Left colon (tissue), 2 donors: ENCODE measurements around the gene REEP1. TPM values are rescaled to one million over a fixed set of nuclear protein-coding genes. Genes with fewer than 3 reads are reported as not detected.
"Not testable (repeated sequence)": the region's sequence is repeated elsewhere in the genome, so short reads cannot be mapped to it uniquely, and the experiment has no call there.

Source experiments
- ATAC-seq: fragments of 200-7000 bp; cut with Tn5 transposase; one replicate; pipeline ENCODE4 v1.9.1; 2020; ENCODE audit warnings: mild to moderate bottlenecking, moderate library complexity
- DNase-seq, 2 donors: peaks; one replicate each; pipeline ENCODE4 v3.0.0-alpha.2; 2020
- intact Hi-C, 2 donors: fragments of 100-400 bp; cut with DNase I in 1 of 2; cut with micrococcal nuclease in 1 of 2; formaldehyde crosslinking; loops; one replicate each; pipeline versions ENCODE4 v1.11.2 to v1.14.0; 2022; cut with DNase I, micrococcal nuclease
- total RNA-seq, 2 donors: library from RNA; stranded (reverse); fragmentation: NEBNext Ultra II Directional; extraction: Animal tissue kit (Norgen Biotek cat#: 25700); gene quantifications; one replicate each; pipeline ENCODE4 v1.2.1, GENCODE V29; 2021
- donor health status: DM: no; HTN: no; CAD: no.
- donor health status: DM: yes; HTN: yes; CAD: no.

The REEP1 gene
- total RNA-seq, 2 donors from 2014 or later, result 4.2 to 7.1 TPM

DNA sequence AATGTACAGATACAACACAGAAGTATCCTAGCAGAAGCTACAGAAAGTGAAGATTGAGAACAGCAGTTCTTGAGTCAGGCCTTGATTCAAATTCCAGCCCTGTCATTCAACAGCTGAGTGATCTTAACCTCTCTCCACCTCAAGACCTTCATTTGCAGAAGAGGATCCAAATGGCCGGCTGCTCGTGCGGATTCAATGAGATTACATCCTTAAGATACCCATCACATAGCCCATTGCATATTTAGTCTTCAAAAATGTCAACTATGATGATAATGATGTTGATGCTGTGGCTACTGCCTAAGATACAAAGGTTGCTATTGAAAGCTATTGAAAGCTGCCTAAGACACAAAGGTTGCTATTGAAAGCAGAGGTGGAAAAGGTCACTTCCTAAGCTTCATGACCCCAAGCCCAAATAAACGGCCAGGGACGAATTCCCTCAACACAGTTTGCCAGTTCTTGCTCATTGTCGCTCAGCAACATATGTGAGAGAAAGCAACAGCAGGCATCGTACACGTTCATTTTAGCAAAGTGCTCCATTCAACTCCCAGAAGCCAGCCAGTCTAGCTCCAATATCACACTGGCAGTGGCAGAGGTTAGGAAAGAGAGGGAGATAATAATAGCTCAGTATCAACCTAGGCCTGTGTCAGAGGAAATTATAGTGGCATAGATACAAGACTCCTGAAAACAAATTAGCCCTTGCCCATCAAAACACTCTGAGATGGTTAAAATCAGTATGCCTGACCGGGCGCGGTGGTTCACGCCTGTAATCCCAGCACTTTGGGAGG, 102.0 kb downstream of the REEP1 start:
- ATAC-seq, result no peak
- DNase-seq, result no peak
- intact Hi-C loops, result no loop called here

DNA sequence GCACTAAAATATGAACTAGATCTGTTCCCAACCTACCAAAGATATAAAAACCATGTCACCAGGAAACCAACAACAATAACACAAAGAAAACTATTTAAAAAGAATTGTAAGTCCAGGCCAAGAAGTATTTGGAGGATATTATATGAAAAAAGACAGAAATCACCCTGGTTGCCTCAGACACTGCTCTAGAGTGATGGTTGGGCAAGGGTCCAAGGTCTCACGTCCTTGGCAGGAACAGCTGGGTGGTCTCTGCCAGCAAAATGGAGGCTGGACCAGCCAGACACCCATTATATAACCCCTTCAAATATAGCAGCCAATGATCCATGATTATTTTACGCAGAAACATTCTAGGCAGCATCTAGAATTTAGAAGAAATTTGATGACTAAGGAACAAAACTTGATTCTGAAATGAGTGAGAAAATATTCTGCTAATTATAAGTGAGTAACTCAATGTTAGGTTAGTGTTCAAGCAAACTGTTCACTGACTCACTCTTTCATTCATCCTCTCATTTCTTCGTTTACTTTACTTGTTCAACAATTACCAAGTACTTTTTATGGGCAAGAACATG, 102.8 kb downstream of the REEP1 start:
- intact Hi-C loops, result no loop called here
- no peak for DNase-seq
- ATAC-seq, result no peak

DNA sequence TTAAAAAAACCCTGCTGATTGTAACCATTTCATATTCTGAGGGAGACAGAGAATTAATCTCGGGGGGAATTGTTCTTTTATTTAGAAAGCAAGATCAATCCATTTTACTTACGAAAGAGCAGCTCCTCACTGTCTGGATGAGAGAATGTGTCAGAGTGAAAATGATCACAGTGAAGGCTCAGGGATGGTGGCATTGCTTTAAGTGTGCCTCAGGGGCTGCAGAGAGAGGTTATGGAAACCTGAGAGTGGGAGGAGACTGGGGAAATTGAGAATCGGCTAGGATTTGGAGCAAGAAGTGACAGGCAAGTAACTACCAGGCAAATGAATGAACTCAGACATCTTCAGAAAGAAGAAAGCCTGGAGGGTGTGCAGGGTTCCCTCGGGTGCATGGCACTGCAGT, 104.0 kb downstream of the REEP1 start:
- intact Hi-C loops, result no loop called here
- DNase-seq (no peak), ATAC-seq (no peak)

DNA sequence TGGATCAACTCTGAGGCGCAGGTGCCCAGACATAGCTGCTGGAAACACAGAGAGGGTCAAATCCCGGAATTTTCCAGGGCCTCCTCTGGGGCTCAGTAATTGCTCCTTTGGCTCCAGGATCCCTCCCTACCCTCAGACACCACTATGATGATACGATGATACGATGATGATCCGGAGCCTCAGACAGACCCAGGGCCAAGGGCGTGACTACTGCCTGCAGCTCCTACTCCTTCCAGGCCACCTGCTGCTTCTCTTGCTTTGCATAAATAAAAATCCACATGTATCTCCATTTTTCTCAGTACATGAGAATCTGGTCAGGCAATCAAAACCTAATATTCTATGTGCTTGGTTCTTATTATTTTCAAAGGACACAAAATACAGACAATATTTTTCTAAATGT, 104.5 kb downstream of the REEP1 start:
- intact Hi-C loops, result no loop called here
- no peak for DNase-seq
- no peak for ATAC-seq

DNA sequence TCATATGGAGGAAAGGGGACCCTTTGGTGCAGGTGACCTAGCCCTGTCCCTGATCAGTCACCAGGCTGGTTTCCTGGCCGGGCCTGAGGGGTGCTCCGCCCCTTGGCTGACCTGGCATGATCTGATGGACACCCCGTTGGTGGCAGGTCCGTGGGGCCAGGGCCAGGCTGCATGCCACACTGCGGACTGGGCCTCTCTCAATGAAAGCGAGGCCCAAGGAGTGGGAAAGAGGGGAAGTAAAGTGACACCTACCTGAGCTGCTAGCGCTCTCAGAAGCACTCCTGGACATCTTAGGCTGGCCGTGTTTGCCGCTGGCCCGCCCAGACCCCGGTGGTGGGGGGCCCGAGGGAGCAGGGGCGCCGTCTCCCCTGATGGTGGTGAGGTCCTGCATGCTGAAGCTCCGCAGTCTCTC, 105.0 kb downstream of the REEP1 start:
- ATAC-seq, result no peak
- intact Hi-C loops, result no loop called here
- DNase-seq, result no peak

DNA sequence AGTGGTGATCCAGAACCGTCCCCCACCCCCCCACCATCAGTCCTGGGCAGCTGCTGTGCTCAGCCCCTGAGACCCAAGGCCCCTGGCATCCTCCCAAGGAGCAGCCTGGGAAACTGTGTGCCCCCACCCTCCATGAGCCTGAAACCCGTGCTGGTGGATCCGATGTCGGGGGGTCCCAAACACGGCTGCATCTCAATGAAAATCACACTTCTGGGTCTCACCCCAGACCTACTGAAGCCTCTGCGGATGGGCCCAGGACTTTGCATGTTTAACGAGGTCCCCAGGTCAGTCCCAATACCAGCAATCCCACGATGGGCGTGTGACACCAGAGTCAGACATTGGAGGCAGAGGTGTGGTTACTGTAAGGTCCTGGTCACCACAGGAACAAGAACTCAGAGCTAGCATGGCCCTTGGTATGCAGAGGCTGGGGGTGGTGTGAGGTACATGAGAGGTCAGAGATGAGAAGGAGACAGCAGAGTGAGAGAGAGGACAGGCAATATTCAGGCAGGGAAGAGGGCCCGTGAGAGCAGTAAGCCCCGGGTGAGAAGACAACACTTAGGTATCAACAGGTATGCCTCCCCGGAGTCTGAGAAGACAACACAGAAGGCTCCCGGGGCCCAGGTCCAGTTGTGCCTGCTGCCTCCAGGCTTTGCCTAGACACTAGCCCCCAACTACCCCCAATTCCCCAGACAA, 105.6 kb downstream of the REEP1 start:
- ATAC-seq, result no peak
- intact Hi-C loops, result no loop called here
- no peak for DNase-seq

DNA sequence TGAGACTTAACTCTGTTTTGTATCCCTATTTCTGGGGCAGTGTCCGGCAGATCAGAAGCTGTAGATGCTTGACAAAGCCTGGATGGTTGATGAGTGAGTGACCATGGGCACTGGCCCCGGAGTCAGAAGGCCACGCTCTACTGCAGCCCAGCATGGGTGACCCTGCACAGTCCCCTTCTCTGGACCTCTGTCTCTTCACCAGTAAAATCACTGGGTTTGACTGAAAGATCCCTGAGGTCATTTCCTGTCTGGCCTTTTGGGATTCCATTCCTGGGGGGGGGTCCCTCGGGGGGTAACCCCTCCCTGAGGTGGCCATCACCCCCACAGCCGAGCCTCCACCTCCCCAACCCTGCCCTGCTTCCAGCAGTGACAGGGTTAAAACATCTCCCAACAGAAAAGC, 106.5 kb downstream of the REEP1 start:
- DNase-seq (no peak), ATAC-seq (no peak)
- intact Hi-C loops, result no loop called here

DNA sequence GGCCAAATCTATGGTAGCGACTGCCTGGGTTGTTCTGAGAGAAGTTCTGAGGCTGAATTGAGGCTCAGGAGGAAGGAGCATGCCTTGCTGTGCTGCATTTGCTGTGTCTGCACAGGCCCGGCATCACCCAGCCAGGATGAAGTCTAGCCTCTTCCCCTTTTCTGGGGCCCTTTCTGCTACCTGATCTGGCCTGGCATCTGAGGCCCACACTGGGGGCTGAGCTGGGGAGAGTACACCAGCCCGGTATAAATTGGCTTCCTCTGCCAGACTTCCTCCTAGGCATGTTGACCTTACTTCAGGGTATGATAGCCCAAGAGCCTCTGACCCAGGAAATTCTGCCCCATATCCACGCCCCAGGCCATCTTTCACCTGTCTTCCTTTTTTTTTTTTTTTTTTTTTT, 108.2 kb downstream of the REEP1 start:
- DNase-seq, result no peak

DNA sequence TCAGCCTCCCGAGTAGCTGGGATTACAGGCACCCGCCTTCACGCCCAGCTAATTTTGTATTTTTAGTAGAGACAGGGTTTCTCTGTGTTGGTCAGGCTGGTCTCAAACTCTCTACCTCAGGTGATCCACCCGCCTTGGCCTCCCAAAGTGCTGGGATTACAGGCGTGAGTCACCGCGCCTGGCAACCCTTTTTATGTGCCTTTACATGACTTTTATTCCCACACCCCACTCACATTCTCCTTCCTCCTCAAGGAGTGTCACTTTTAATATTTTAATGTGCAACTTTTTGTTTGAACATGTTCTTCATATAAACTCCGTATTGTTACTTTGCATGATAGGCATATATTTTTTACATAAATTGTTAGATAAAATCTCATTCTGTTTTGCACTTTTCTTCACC, 108.9 kb downstream of the REEP1 start:
- intact Hi-C loops, DNase-seq: not testable (repeated sequence)
- peak; percentile 63 for ATAC-seq

More for the DNA sequence above, 108.2 kb downstream of the REEP1 start:
- ATAC-seq, result peak; percentile 68
- intact Hi-C loops, result no loop called here

DNA sequence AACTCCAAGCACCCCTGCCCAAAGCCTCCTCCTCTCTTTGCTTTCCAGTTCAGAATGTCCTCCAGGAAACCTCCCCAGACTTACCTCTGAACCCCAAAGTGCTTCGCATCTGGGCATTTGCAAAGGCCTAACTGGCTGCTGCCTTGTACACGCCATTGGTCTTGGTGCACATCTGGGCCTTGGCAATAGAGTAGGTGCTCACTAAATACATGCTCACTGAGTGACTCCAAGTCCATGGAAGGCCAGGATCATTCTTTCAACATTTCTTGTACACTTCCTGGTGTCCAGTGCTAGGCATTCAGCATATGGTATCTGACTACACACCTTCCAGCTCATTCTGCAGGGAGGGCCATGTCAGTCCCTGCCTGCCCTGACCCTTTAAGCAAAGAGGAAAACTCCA, 109.7 kb downstream of the REEP1 start:
- no peak for ATAC-seq
- intact Hi-C loops, result no loop called here

DNA sequence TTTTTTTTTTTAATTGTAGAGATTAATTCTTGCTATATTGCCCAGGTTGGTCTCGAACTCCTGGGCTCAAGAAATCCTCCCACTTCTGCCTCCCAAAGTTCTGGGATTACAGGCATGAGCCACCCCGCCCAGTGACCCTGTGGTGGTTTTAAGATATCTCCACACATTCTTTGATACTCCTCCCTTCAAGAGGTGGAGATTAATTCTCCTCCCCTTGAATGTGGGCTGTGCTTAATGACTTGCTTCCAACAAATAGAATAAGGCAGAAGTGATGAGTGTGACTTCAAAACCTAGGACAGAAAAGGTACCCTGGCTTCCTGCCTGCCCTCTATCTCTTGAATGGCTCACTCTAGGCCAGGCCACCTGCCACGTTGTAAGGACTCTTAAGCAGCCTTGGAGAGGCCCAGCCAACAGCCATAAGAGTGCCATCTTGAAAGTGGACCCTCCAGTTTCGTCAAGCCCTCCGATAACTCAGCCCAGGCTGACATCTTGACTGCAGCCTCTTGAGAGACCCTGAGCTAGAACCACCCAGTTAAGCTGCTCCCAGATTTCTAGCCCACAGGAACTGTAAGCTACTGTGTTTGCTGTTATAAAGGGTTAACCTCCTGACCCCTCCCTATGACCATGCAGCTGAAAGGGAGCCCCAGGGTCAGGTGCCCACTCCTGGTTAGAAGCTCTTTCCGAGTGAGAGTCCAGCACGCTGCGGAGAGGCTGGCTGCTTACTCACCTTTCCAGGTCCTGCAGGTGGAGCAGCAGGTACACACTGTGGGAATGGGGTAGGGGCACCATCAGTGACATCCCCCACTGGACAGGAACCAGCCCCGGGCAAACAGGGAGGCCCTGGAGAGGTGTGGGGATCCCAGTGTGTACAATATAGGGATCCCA, 110.5 kb downstream of the REEP1 start:
- ATAC-seq, result no peak
- no peak for DNase-seq
- intact Hi-C loops, result no loop called here

More for the DNA sequence above, 109.7 kb downstream of the REEP1 start:
- no peak for DNase-seq

DNA sequence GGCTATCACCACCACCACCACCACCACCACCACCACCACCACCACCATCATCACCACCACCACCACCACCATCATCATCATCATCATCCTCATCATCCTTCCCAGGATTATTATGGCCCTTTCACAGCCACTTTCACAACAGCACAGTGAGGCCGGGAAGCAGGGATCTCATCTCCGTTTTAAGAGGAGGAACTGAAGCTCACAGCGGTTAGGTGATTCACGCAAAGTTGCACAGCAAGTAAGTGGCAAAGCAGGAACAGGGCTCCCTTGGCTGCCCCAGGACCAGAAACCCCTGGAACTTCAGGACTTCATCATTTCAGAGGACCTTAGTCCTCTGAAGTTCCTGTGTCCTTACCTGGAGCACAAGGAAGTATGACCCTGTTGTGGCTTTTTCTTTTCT, 111.4 kb downstream of the REEP1 start:
- no peak for DNase-seq
- intact Hi-C loops, result no loop called here
- no peak for ATAC-seq

DNA sequence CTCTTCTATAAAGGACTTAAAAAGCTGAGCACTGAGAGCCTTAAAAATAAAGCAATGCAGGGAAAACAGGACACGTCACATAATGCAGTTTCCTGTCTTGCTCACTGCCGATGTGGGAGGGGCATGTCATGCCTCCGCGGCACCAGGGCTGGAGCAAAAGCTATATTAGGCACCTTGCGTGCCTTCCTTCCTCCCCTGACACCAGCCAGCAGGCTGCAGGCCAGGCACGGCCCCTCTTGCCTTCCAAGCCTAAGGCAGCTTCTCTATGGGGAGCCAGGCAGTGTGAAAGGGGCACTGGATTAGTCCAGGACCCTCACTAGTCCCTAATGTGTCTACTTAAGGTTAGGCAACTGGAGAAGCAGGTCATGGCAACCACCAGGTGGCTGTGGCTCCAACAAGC, 111.8 kb downstream of the REEP1 start:
- no peak for ATAC-seq
- intact Hi-C loops, result no loop called here
- DNase-seq, result peak; percentile 42 to 70

DNA sequence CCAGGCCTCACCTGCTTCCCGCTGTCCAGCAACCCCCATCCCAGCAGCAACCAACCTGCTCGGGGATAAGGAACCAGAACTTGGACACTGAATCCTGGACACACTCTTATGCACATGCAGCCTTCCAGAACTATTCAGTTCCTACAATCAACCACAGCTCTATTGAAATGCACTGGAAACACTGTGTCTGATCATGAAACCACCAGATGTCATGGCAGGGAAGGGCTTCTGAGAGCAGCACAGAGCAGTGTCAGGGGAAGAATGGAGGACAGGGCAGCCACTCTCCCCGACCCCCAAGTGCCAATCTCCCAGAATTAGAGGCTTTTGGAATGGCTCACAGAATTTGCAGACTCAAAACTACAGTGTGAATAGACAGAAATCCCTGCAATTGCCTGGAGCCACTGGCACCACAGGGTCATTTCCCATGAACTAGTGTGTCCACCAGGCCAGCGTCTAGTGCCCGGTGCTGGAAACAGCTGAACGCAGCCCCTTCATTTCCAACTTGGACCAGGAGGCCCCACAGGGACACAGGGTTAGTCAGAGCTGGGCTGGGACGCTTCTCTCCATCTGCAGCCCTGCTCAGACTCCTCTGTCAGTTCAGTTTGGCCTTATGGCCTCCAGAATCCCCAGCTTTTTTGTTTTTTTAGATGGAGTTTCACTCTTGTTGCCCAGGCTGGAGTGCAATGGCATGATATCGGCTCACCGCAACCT, 112.6 kb downstream of the REEP1 start:
- intact Hi-C loops, result loop anchor here in 1 of 2 donors (5.0 kb wide), 1 partner anchor 143 kb away; no protein-coding TSS in a partner anchor
- DNase-seq (no peak), ATAC-seq (no peak)

DNA sequence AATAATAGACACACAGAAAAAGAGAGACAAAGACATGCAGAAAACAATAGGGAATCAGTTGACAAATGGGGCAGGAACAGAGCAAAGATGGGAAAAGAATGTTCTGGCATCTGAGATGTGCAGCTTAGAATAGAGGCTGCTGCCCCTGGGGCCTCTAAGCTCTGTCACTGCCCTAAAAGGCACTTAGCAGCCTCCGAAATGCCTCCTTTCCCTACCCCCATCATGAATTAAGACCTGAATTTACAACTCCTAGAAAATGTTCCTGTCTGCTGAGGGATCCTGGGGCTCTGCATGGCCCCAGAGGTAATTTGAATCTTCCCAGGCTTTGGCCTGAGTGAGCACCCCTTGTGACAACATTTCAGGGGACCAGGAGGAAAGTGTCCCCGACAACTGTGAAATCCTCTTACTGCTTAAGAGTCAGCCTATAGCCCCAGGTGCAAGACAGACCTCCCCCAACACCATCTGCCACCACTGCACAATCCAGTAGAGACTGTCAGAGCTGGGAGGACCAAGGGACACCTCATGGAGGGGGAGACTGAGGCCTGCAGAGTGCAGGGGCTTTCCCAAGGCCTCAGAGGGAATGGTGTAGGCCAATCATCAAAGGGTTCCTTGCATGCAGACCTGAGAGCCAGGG, 113.4 kb downstream of the REEP1 start:
- intact Hi-C loops, result loop anchor here in 1 of 2 donors (5.0 kb wide), 1 partner anchor 143 kb away; no protein-coding TSS in a partner anchor
- DNase-seq (peak in 1 of 2 donors; percentile 47), ATAC-seq (no peak)

DNA sequence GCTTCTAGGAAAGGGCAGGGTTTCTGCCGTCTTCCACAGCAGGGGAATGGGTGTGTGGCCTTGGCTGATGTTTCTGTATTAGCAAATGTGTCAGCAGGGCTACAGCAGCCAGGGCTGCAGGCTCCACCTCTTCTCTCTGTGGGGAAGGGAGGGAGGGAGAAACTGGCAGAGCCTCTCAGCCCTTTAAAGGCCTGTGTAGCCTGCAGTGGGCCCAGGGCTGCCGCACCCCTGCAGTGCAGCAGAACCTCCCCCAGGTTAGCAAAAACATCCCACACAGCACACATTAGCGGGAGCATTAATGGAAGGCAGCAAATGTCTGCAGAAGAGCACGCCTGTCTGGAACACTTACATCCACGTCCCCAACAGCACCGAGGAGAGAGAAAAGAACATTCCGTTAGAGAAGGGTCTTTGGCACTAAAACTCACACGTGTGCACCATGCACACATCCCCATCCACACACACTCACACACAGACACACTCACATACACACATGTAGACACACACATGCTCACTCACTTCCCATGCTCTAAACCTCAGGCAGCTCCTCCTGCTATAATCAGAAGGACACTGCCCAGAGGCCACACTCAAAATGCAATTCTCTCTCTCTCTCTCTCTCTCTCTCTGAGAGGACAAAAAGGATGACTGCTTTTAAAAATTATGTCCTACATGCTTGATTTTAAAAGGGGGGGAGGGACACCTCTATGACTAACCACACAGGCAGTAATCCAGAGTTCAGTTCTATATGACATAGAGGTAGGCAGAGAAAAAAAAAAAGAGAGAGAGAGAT, 114.1 kb downstream of the REEP1 start:
- DNase-seq, result peak in 1 of 2 donors; percentile 73

DNA sequence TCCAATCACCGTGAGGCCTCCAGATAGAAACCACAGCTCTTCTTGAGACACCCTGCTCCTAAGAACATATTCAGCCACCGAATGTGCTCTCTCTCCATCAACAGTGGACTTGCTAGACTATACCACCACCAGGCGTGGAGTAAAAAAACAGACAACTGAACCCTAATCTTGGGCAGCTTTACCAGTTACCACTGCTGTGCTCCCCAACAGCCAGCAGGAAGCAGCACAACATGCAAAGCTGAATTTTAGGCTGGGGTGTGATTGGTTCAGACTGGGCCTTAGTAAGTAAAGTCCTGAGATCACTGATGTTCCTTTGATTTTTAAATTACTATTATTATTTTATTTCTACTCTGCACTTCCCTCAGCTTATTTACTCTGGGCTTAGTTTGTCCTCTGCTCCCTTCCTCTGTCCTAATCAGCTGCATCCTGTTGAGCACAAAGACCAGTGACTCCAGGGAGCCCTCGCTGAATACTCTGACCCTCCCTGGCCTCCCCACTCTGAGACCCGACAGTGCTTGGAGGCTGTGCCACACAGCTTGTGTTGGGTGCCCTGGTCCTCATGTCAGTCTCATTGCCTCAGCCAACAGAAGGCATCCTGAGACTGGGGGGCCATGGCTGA, 116.3 kb downstream of the REEP1 start:
- peak; percentile 63 for ATAC-seq
- peak in 1 of 2 donors; percentile 54 for DNase-seq
- intact Hi-C loops, result loop anchor here in 1 of 2 donors (5.0 kb wide), 1 partner anchor 146 kb away; no protein-coding TSS in a partner anchor

More for the DNA sequence above, 114.1 kb downstream of the REEP1 start:
- ATAC-seq, result peak; percentile 46
- intact Hi-C loops, result loop anchor here in 1 of 2 donors (5.0 kb wide), 1 partner anchor 144 kb away; no protein-coding TSS in a partner anchor
